Measurements from ENCODE around the gene EIF2B1. TPM values are rescaled to one million over a fixed set of nuclear protein-coding genes. Genes with fewer than 3 reads are reported as not detected.

Gene EIF2B1
- total and polyA plus RNA-seq, 7 donors: 23.1 to 155 (median 102) TPM

DNA sequence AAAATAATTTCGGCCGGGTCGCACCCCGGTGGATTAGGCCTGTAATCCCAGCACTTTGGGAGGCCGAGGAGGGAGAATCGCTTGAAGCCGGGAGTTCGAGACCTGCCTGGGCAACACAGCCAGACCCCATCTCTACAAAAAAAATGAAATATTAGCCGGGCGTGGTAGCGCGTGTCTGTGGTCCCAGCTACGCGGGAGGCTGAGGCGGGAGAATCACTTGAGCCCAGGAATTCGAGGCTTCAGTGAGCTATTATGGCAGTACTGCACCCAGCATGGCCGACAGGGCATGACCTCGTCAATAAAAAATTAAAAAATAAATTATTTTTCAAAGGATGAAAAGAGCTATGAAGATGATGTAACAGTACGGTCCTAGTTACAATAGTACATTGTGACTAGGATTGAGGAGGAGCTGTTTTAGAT, 666 bp upstream of the EIF2B1 start:
- intact Hi-C loops (cut with DNase I): loop anchor here (5.0 to 10.0 kb wide), 2 partner anchors 52 to 879 kb away; partner anchors contain the start of genes DENR and TMED2
- DNase-seq: no peak
- H3K4me1 ChIP-seq: peaks cover 0 to 23% (median 14%) of the 10 kb centered on the region in 4 donors
- peak overlapping the region; percentile 81 to 92 (median 84) for H3K27ac ChIP-seq
- peaks cover 10 to 28% (median 18%) of the 10 kb centered on the region in 4 donors for H3K36me3 ChIP-seq
- H3K9me3 ChIP-seq: no peaks in the 10 kb centered on the region
- TF ChIP-seq POLR2A (IDR thresholded peaks at IDR 0.05) (no peak), POLR2AphosphoS5 (IDR thresholded peaks at IDR 0.05) (no peak), EP300 (IDR thresholded peaks at IDR 0.05) (no peak), CTCF (IDR thresholded peaks at IDR 0.05) (no peak)
- H3K27me3 ChIP-seq: no peaks in the 10 kb centered on the region
- WGBS, 2 donors: 5 to 9% methylated on average over 19 of the region's 19 CpGs
- peak overlapping the region; percentile 77 to 91 (median 84) for H3K4me3 ChIP-seq

GRCh38 chr12:123621619-123622530, 11.6 kb downstream of the EIF2B1 start:
- DNase-seq: no peak
- TF ChIP-seq CTCF (IDR thresholded peaks at IDR 0.05) (no peak), POLR2AphosphoS5 (IDR thresholded peaks at IDR 0.05) (no peak), EP300 (IDR thresholded peaks at IDR 0.05) (no peak), POLR2A (IDR thresholded peaks at IDR 0.05) (no peak)
- H3K4me3 ChIP-seq: no peak overlapping the region
- no peaks in the 10 kb centered on the region for H3K27me3 ChIP-seq
- peaks cover 0 to 3% (median 0%) of the 10 kb centered on the region in 4 donors for H3K4me1 ChIP-seq
- peaks cover 30 to 98% (median 71%) of the 10 kb centered on the region in 4 donors for H3K36me3 ChIP-seq
- H3K27ac ChIP-seq: no peak overlapping the region
- 82 to 89% methylated on average over 15 of the region's 15 CpGs for WGBS, 2 donors
- no peaks in the 10 kb centered on the region for H3K9me3 ChIP-seq
- intact Hi-C loops (cut with DNase I): no loop called here

GRCh38 chr12:123621101-123621500, 12.4 kb downstream of the EIF2B1 start:
- intact Hi-C loops (cut with DNase I): no loop called here
- Histone ChIP-seq H3K36me3 (peaks cover 32 to 98% (median 71%) of the 10 kb centered on the region in 4 donors), H3K27ac (no peak overlapping the region), H3K27me3 (no peaks in the 10 kb centered on the region), H3K4me3 (no peak overlapping the region), H3K4me1 (peaks cover 0 to 3% (median 0%) of the 10 kb centered on the region in 4 donors), H3K9me3 (no peaks in the 10 kb centered on the region)
- no peak for TF ChIP-seq POLR2AphosphoS5 (IDR thresholded peaks at IDR 0.05)
- TF ChIP-seq CTCF (IDR thresholded peaks at IDR 0.05): no peak
- WGBS, 2 donors: 73 to 86% methylated on average over 8 of the region's 8 CpGs
- no peak for DNase-seq

DNA sequence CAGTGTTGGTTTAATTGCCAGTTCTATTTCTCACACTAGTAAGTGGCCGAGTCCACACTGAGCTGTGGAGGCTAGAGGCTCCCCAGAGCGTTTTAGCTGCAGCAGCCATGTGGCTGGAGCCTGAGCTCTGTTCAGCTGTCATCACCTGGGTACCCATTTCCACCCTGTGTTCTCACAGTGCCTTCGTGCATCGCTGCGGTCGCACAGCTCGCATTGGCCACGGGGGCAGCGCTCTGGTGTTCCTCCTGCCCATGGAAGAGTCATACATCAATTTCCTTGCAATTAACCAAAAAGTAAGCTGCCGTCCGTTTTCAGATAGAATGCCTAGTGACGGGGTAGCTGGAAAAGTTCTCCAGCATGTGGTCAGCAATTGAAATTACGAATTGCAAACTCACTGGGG, 15.9 kb downstream of the EIF2B1 start:
- intact Hi-C loops (cut with DNase I): no loop called here
- no peak for TF ChIP-seq EP300 (IDR thresholded peaks at IDR 0.05)
- no peak for TF ChIP-seq POLR2A (IDR thresholded peaks at IDR 0.05)
- Histone ChIP-seq H3K9me3 (no peaks in the 10 kb centered on the region), H3K27ac (no peak overlapping the region), H3K27me3 (no peaks in the 10 kb centered on the region), H3K4me1 (peaks cover 0 to 3% (median 0%) of the 10 kb centered on the region in 4 donors), H3K4me3 (no peak overlapping the region), H3K36me3 (peaks cover 34 to 98% (median 58%) of the 10 kb centered on the region in 4 donors)
- DNase-seq: no peak
- 92% methylated on average over 13 of the region's 13 CpGs for WGBS, 2 donors

GRCh38 chr12:123617144-123617543, 16.3 kb downstream of the EIF2B1 start:
- Histone ChIP-seq H3K27me3 (no peaks in the 10 kb centered on the region), H3K4me3 (no peak overlapping the region), H3K27ac (no peak overlapping the region), H3K36me3 (peaks cover 33 to 98% (median 55%) of the 10 kb centered on the region in 4 donors), H3K9me3 (no peaks in the 10 kb centered on the region), H3K4me1 (peaks cover 0 to 3% (median 0%) of the 10 kb centered on the region in 4 donors)
- intact Hi-C loops (cut with DNase I): no loop called here
- no peak for DNase-seq
- TF ChIP-seq POLR2AphosphoS5 (IDR thresholded peaks at IDR 0.05) (no peak), CTCF (IDR thresholded peaks at IDR 0.05) (no peak), EP300 (IDR thresholded peaks at IDR 0.05) (no peak), POLR2A (IDR thresholded peaks at IDR 0.05) (no peak)
- 92 to 97% methylated on average over 3 of the region's 3 CpGs for WGBS, 2 donors

Measured in sigmoid colon (tissue), 7 donors.